Upper lobe of left lung (tissue), 4 donors: ENCODE measurements around the gene TSPEAR.

Experiments
- CTCF ChIP-seq, 6 experiments: fragments of 450-650 bp in 4 of 6; fragments of 200-600 bp in 2 of 6; sonication (generic) in 2 of 6; IDR thresholded peaks; one replicate each; pipeline ENCODE4 v1.5.1; 2016 to 2019; ENCODE audit warnings: antibody characterized with exemption in 6 of 6
- POLR2A ChIP-seq, 4 donors: fragments of 450-650 bp; IDR thresholded peaks; one replicate each; pipeline ENCODE4 v1.5.1; 2016 to 2017; ENCODE audit warnings: antibody characterized with exemption in 4 of 4, mild to moderate bottlenecking in 2 of 4

DNA sequence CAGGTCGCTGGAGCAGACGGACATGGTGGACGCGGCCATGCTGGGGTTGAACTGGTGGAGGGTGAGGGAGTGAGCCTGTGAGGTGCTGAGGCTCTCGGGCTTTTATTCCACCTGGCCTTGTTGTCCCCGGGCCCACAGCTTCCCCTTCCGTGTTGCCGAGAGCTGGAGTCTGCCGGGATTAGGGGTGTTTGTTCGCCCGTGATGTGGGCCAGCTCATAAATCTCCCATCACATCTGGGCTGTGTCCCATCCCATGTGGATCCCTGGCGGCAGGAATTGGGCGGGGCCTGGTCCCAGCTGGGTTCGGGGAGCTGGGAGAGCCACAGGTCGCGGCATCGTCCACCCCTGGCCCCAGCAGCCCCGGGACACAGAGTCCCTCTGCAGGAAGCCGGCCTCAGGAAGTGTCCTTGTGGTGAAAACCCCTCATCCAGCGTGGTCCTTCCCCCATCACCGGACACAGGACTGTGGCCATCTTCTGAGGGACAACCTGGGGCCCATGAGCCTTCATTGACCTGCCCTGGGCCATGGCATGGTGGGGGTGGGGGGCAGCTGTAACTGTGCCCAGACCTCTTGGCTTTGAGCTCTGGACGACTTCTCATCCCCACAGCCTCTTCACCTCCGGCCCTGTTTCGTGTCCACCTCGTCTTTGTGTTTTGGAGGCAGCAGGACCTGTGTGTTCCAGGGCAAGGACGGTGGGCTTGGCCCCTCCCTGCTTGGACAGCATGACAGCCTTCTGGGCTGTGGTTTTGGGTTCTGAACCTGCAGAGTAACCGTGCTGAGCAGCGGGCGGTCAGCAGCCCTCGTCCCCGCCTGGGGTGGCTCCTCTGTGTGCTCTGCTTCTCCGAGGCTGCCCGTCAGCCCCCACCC, 118.7 kb downstream of the TSPEAR start, which contains the start of gene KRTAP10-6:
- TF ChIP-seq CTCF (IDR thresholded peaks at IDR 0.05) (no peak), POLR2A (IDR thresholded peaks at IDR 0.05) (no peak)
